Kasumi-1 (cell line): ENCODE results near the gene ENTPD8.

Source experiments
- DNase-seq, 2 experiments: peaks; one replicate each; lab custom pipeline; 2025; lab: John Stamatoyannopoulos, UW

Gene ENTPD8

GRCh38 chr9:137447722-137448601 lies 6.8 kb upstream of the ENTPD8 start:
- no peak for DNase-seq

- no peak for DNase-seq
Observed at GRCh38 chr9:137446851-137447471, 5.8 kb upstream of the ENTPD8 start.

- DNase-seq = no peak
Observed at GRCh38 chr9:137445930-137446431, 4.8 kb upstream of the ENTPD8 start.

- DNase-seq = peak; percentile 72 to 80
Observed at GRCh38 chr9:137445275-137445807, 4.2 kb upstream of the ENTPD8 start.

GRCh38 chr9:137444106-137444790 lies 3.1 kb upstream of the ENTPD8 start:
- DNase-seq = no peak

GRCh38 chr9:137441935-137442321 lies 771 bp upstream of the ENTPD8 start:
- DNase-seq = no peak

- DNase-seq = no peak
Observed at GRCh38 chr9:137439158-137439714, 1.9 kb downstream of the ENTPD8 start.

- no peak for DNase-seq
Observed at GRCh38 chr9:137438591-137439157, 2.5 kb downstream of the ENTPD8 start.

- DNase-seq = no peak
Observed at GRCh38 chr9:137437691-137438590, 3.2 kb downstream of the ENTPD8 start.

- no peak for DNase-seq
Observed at GRCh38 chr9:137436761-137437600, 4.2 kb downstream of the ENTPD8 start.

- DNase-seq = no peak
Observed at GRCh38 chr9:137435980-137436760, 5.0 kb downstream of the ENTPD8 start.

GRCh38 chr9:137435381-137435891 lies 5.7 kb downstream of the ENTPD8 start:
- DNase-seq = no peak

- DNase-seq = no peak
Observed at GRCh38 chr9:137434498-137435380, 6.4 kb downstream of the ENTPD8 start.

GRCh38 chr9:137433916-137434431 lies 7.2 kb downstream of the ENTPD8 start:
- DNase-seq = no peak

- no peak for DNase-seq
Observed at GRCh38 chr9:137433349-137433915, 7.7 kb downstream of the ENTPD8 start.

- no peak for DNase-seq
Observed at GRCh38 chr9:137432687-137433348, 8.3 kb downstream of the ENTPD8 start.
